Stomach (tissue), 4 donors: ENCODE results near the gene MAVS.

Experiments
- POLR2A ChIP-seq, 4 donors: fragments of 450-650 bp; IDR thresholded peaks; one replicate each; pipeline ENCODE4 v1.6.1; 2016; ENCODE audit warnings: antibody characterized with exemption in 4 of 4, control low read depth in 2 of 4, mild to moderate bottlenecking in 1 of 4, moderate library complexity in 1 of 4
- POLR2AphosphoS5 ChIP-seq, 3 donors: sonication (generic); formaldehyde crosslinking; IDR thresholded peaks; one replicate each; pipeline ENCODE4 v1.6.1; 2016; ENCODE audit warnings: antibody characterized with exemption in 3 of 3
- TF ChIP-seq, protein P1 (sequence below), 7 experiments: fragments of 450-650 bp in 4 of 7; fragments of 200-600 bp in 3 of 7; sonication (generic) in 3 of 7; IDR thresholded peaks; one replicate each; pipeline ENCODE4 v1.5.1; 2016 to 2019; ENCODE audit warnings: antibody characterized with exemption in 7 of 7, control low read depth in 2 of 7, mild to moderate bottlenecking in 1 of 7

DNA sequence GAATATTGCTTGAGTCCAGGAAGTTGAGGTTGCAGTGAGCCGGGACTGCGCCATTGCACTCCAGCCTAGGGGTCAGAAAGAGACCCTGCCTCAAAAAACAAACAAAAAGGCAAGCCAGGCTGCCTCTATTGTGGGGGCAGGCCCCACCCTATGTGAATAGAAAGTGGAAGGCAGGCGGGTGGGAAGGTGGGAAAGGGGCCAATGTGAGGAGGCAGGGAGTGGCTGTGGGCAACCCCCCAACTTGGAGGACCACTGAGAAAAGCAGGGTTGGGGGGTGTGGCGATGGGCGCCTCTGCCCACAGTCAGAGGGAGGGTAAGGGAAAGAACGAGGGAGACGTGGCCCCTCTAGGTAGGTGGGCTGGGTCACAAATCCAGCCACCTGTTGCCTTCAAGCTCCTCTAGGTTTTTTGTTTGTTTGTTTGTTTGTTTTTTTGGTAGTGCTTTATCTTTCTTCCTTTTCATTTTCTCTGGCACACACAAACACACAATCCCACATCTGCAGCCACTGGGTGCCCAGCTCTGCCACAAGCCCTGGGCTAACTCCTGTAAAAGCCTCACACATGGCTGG is 31.6 kb upstream of the MAVS start:
- TF ChIP-seq POLR2A (IDR thresholded peaks at IDR 0.05) (no peak), POLR2AphosphoS5 (IDR thresholded peaks at IDR 0.05) (no peak)
- TF ChIP-seq, protein P1, sequence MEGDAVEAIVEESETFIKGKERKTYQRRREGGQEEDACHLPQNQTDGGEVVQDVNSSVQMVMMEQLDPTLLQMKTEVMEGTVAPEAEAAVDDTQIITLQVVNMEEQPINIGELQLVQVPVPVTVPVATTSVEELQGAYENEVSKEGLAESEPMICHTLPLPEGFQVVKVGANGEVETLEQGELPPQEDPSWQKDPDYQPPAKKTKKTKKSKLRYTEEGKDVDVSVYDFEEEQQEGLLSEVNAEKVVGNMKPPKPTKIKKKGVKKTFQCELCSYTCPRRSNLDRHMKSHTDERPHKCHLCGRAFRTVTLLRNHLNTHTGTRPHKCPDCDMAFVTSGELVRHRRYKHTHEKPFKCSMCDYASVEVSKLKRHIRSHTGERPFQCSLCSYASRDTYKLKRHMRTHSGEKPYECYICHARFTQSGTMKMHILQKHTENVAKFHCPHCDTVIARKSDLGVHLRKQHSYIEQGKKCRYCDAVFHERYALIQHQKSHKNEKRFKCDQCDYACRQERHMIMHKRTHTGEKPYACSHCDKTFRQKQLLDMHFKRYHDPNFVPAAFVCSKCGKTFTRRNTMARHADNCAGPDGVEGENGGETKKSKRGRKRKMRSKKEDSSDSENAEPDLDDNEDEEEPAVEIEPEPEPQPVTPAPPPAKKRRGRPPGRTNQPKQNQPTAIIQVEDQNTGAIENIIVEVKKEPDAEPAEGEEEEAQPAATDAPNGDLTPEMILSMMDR (IDR thresholded peaks at IDR 0.05): no peak
